GM23248 (cell line): Measurements from ENCODE around the gene PIP4K2A.

ENCODE experiments used
- EZH2 ChIP-seq: fragments of 200-600 bp; sonication (generic); IDR thresholded peaks from 2 replicates; pipeline ENCODE4 v1.6.1; 2018; ENCODE audit warnings: antibody characterized with exemption, mild to moderate bottlenecking; ENCODE audit not compliant: insufficient read depth, poor library complexity, severe bottlenecking
- EZH2phosphoT487 ChIP-seq: fragments of 200-600 bp; sonication (generic); IDR thresholded peaks from 2 replicates; pipeline ENCODE4 v1.6.1; 2018; ENCODE audit warnings: antibody characterized with exemption, moderate library complexity, mild to moderate bottlenecking, low read depth; ENCODE audit not compliant: insufficient read depth

GRCh38 chr10:22657566-22658225 is 56.7 kb downstream of the PIP4K2A start:
- TF ChIP-seq EZH2 = no peak
- no peak for TF ChIP-seq EZH2phosphoT487
